Metanephros (tissue), 1 donor: ENCODE results near the gene OR2AG2. TPM values are rescaled to one million over a fixed set of nuclear protein-coding genes. Genes with fewer than 3 reads are reported as not detected.

ENCODE experiments used
- total RNA-seq: library from RNA; depleted of rRNA; stranded (reverse); fragments of >200 nt; gene quantifications from one replicate; pipeline ENCODE4 v1.2.3, GENCODE V29; 2014

Gene OR2AG2
- total RNA-seq: 0.18 TPM

GRCh38 chr11:6771926-6772893, at the start of gene OR2AG2:
TSS of gene OR2AG2 (minus strand) at chr11:6771976. CDS start at chr11:6768957, 3,019 bp downstream.

GRCh38 chr11:6799402-6799801, 27.6 kb upstream of the OR2AG2 start, which contains the start of gene OR6A2:
TSS of gene OR6A2 (minus strand) at chr11:6799689. CDS start at chr11:6795708, 3,981 bp downstream.

GRCh38 chr11:6782720-6783119, 10.9 kb upstream of the OR2AG2 start, which contains the start of gene OR2AG1:
TSS of gene OR2AG1 (plus strand) at chr11:6783020. CDS start at chr11:6785038, 2,018 bp downstream.

Other genes with a start within 250 kb of the OR2AG2 start
- 19.6 TPM for gene RRP8, start 168.4 kb downstream of the OR2AG2 start, total RNA-seq
- gene ILK, start 168.2 kb downstream of the OR2AG2 start, total RNA-seq: 143 TPM
- gene TAF10, start 159.8 kb downstream of the OR2AG2 start, total RNA-seq: 56.2 TPM
- gene TPP1, start 152.6 kb downstream of the OR2AG2 start, total RNA-seq: 113 TPM
- gene DCHS1, start 116.2 kb downstream of the OR2AG2 start, total RNA-seq: 73.7 TPM
- 40.5 TPM for gene MRPL17, start 88.6 kb downstream of the OR2AG2 start, total RNA-seq
- not detected for gene OR2AG1, start 11.0 kb upstream of the OR2AG2 start, total RNA-seq
- gene OR6A2, start 27.7 kb upstream of the OR2AG2 start, total RNA-seq: 0.41 TPM
- gene OR10A5, start 73.7 kb upstream of the OR2AG2 start, total RNA-seq: not detected
- gene OR10A2, start 91.1 kb upstream of the OR2AG2 start, total RNA-seq: not detected
- gene OR10A4, start 104.6 kb upstream of the OR2AG2 start, total RNA-seq: not detected
- gene OR2D2, start 120.5 kb upstream of the OR2AG2 start, total RNA-seq: 0.70 TPM
- gene OR2D3, start 149.0 kb upstream of the OR2AG2 start, total RNA-seq: not detected
- gene ZNF215, start 154.4 kb upstream of the OR2AG2 start, total RNA-seq: 2.2 TPM
- 7.0 TPM for gene ZNF214, start 248.4 kb upstream of the OR2AG2 start, total RNA-seq
- gene NLRP14, start 248.5 kb upstream of the OR2AG2 start, total RNA-seq: 0.99 TPM